ENCODE data around the gene POR.

POR gene

GRCh38 chr7:75948179-75948578 is 33.2 kb downstream of the POR start:
- peaks cover 62 to 76% of the 10 kb centered on the region in 2 experiments for H3K4me1 ChIP-seq (ENCODE audit: control insufficient read depth in 1 of 2, insufficient read depth in 1 of 2, low read depth in 1 of 2, low read length in 1 of 2)
- TF ChIP-seq CTCF (IDR thresholded peaks at IDR 0.05): no peak
- no peaks in the 10 kb centered on the region for H3K36me3 ChIP-seq
- H3K27me3 ChIP-seq: no peaks in the 10 kb centered on the region
- no peaks in the 10 kb centered on the region for H3K9me3 ChIP-seq
- no peak overlapping the region for H3K4me3 ChIP-seq (ENCODE audit: low read depth in 1 of 2, low read length in 1 of 2)
- H3K27ac ChIP-seq: no peak overlapping the region

GRCh38 chr7:75950111-75950681 is 35.2 kb downstream of the POR start:
- Histone ChIP-seq H3K4me1 (ENCODE audit: control insufficient read depth in 1 of 2, insufficient read depth in 1 of 2, low read depth in 1 of 2, low read length in 1 of 2) (peaks cover 67 to 73% of the 10 kb centered on the region in 2 experiments), H3K4me3 (ENCODE audit: low read depth in 1 of 2, low read length in 1 of 2) (no peak overlapping the region), H3K9me3 (no peaks in the 10 kb centered on the region), H3K36me3 (peaks cover 1% of the 10 kb centered on the region), H3K27ac (peak overlapping the region; percentile 84), H3K27me3 (no peaks in the 10 kb centered on the region)
- TF ChIP-seq CTCF (IDR thresholded peaks at IDR 0.05): no peak

GRCh38 chr7:75951506-75951905 is 36.6 kb downstream of the POR start:
- Histone ChIP-seq H3K27me3 (no peaks in the 10 kb centered on the region), H3K4me3 (ENCODE audit: low read depth in 1 of 2, low read length in 1 of 2) (peak overlapping the region in 1 of 2 experiments; percentile 25), H3K4me1 (ENCODE audit: control insufficient read depth in 1 of 2, insufficient read depth in 1 of 2, low read depth in 1 of 2, low read length in 1 of 2) (peaks cover 59 to 66% of the 10 kb centered on the region in 2 experiments), H3K9me3 (no peaks in the 10 kb centered on the region), H3K36me3 (peaks cover 10% of the 10 kb centered on the region), H3K27ac (peak overlapping the region; percentile 84)
- no peak for TF ChIP-seq CTCF (IDR thresholded peaks at IDR 0.05)

- Histone ChIP-seq H3K4me1 (ENCODE audit: control insufficient read depth in 1 of 2, insufficient read depth in 1 of 2, low read depth in 1 of 2, low read length in 1 of 2) (peaks cover 57 to 60% of the 10 kb centered on the region in 2 experiments), H3K27ac (peak overlapping the region; percentile 86), H3K9me3 (no peaks in the 10 kb centered on the region), H3K27me3 (no peaks in the 10 kb centered on the region), H3K4me3 (ENCODE audit: low read depth in 1 of 2, low read length in 1 of 2) (peak overlapping the region; percentile 38 to 47), H3K36me3 (peaks cover 17% of the 10 kb centered on the region)
- TF ChIP-seq CTCF (IDR thresholded peaks at IDR 0.05): no peak
Observed at GRCh38 chr7:75953431-75953830, 38.5 kb downstream of the POR start.

- no peaks in the 10 kb centered on the region for H3K9me3 ChIP-seq
- H3K27me3 ChIP-seq: no peaks in the 10 kb centered on the region
- no peak for TF ChIP-seq CTCF (IDR thresholded peaks at IDR 0.05)
- peaks cover 55 to 60% of the 10 kb centered on the region in 2 experiments for H3K4me1 ChIP-seq (ENCODE audit: control insufficient read depth in 1 of 2, insufficient read depth in 1 of 2, low read depth in 1 of 2, low read length in 1 of 2)
- peaks cover 21% of the 10 kb centered on the region for H3K36me3 ChIP-seq
- peak overlapping the region; percentile 38 to 47 for H3K4me3 ChIP-seq (ENCODE audit: low read depth in 1 of 2, low read length in 1 of 2)
- peak overlapping the region; percentile 86 for H3K27ac ChIP-seq
Observed at GRCh38 chr7:75953931-75954330, 39.0 kb downstream of the POR start.
